ENCODE results near the gene ARFGAP1. TPM values are rescaled to one million over a fixed set of nuclear protein-coding genes. Genes with fewer than 3 reads are reported as not detected.

Gene ARFGAP1
- total RNA-seq, 1 experiment from 2014 or later, result 86.8 TPM

- in situ Hi-C loops (cut with HindIII; ENCODE audit: low sequenced_read_pairs), result no loop called here
- DNase-seq (ENCODE audit: low spot score), result no peak
These were observed 16.5 kb upstream of the ARFGAP1 start for GRCh38 chr20:63255931-63256704.

DNA sequence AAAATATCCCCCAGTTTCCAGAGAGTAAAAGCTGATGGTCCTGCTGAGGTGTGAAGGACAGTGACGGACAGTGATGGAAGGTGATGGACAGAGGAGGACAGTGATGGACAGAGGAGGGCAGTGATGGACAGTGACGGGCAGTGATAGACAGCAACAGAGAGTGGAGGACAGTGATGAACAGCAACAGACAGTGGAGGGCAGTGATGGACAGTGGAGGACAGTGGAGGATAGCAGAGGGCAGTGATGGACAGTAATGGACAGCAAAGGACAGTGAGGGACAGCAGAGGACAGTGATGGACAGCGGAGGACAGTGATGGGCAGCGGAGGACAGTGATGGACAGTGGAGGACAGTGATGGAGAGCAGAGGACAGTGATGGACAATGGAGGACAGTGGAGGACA is 15.7 kb upstream of the ARFGAP1 start:
- no peak for DNase-seq (ENCODE audit: low spot score)
- in situ Hi-C loops (cut with HindIII; ENCODE audit: low sequenced_read_pairs), result no loop called here

GRCh38 chr20:63257629-63258028 is 15.0 kb upstream of the ARFGAP1 start:
- no peak for DNase-seq (ENCODE audit: low spot score)
- in situ Hi-C loops (cut with HindIII; ENCODE audit: low sequenced_read_pairs), result no loop called here

GRCh38 chr20:63258781-63259180 is 13.8 kb upstream of the ARFGAP1 start:
- in situ Hi-C loops (cut with HindIII; ENCODE audit: low sequenced_read_pairs), result no loop called here
- no peak for DNase-seq (ENCODE audit: low spot score)

- in situ Hi-C loops (cut with HindIII; ENCODE audit: low sequenced_read_pairs), result no loop called here
- DNase-seq (ENCODE audit: low spot score), result no peak
These were observed 12.7 kb upstream of the ARFGAP1 start for GRCh38 chr20:63259734-63260460.

DNA sequence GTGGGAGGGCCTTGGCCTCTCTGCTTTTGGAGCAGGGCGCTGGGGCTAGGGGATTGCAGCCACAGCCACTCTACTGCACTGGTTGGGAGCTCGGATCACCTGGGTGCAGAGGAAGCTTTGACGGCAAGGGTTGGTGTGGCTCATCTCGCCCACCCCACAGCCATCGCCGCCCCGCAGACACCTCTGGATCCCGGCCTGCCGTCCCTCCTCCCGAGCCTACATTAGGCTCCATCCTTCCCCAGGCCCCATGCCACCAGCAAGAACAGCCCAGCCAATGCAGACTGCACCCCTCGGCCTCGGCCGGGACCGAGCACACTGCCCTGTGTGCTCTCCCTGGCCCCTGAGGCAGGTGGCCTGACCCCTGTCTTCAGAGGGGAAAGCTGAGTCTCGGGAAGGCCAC is 12.1 kb upstream of the ARFGAP1 start:
- DNase-seq (ENCODE audit: low spot score), result no peak
- in situ Hi-C loops (cut with HindIII; ENCODE audit: low sequenced_read_pairs), result no loop called here

GRCh38 chr20:63261060-63261794 is 11.4 kb upstream of the ARFGAP1 start:
- in situ Hi-C loops (cut with HindIII; ENCODE audit: low sequenced_read_pairs), result no loop called here
- DNase-seq (ENCODE audit: low spot score), result no peak

DNA sequence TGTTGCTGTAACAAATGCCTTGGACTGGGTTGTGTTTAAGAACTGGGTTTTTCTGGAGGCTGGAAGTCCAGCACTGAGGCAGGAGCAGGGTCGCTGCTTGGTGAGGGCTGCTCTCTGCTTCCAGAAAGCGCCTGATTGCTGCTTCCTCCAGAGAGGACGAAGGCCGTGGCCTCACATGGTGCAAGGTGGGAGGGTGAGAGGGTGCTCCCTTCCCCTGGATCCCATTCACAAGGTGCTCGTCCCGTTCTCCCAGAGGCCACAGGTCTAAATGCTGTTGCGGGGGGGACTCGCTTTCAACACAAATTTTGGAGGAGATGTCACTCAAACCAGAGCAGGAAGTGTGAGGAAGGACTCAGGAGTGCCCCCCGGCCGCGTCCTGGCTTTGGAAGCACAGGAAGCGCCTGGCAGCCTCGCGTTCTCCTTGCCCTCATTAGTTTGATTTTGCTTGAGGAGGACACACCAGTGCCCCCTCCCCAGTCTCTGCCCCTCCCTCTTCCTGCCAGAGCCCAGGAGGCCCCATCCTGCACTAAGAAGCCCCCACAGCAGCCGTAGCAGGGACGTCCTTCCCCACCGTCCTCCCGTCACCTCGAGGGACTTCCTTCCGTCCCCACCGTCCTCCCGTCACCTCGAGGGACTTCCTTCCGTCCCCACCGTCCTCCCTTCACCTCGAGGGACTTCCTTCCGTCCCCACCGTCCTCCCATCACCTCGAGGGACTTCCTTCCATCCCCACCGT is 10.7 kb upstream of the ARFGAP1 start:
- no peak for DNase-seq (ENCODE audit: low spot score)
- in situ Hi-C loops (cut with HindIII; ENCODE audit: low sequenced_read_pairs), result no loop called here

DNA sequence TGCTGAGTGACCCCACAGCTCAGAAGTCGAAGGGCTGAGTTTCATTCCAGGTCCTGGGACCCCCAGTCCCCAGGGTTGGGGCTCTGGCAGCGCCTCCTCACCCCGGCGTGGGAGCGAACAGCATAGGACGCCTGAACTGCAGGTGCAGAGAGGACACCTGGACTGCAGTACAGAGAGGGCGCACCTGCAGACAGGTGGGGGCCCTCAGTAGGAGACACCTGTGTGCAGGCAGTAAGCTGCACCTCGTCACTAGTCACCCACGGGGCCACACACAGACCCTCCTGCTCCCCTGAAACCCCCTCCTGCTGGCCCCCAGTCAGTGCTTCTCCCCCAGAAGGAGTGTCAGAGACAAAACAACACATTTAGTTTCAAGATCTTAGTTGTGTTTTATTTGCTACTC is 9.8 kb upstream of the ARFGAP1 start:
- in situ Hi-C loops (cut with HindIII; ENCODE audit: low sequenced_read_pairs), result no loop called here
- DNase-seq (ENCODE audit: low spot score), result no peak

DNA sequence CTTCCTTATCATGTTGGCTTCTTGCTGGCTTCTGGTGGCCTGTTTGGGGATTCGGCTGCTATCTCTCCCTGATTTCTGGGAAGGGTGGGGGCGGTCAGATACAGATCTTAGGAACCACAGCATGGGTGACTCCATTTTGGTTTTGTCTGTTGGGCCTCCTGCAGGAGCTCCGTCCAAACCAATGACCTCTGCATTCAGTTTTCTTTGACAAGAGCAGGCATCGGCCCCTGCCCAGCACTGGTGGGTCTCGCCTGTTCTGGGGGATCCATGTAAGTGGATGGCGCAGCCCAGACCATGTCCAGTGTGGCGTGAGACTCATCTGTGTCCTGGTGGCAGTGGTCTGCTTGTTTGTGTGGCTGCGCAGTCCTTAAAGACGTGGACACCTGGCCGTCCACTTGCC is 8.6 kb upstream of the ARFGAP1 start:
- DNase-seq (ENCODE audit: low spot score), result no peak
- in situ Hi-C loops (cut with HindIII; ENCODE audit: low sequenced_read_pairs), result no loop called here

- in situ Hi-C loops (cut with HindIII; ENCODE audit: low sequenced_read_pairs), result no loop called here
- DNase-seq (ENCODE audit: low spot score), result no peak
These were observed 8.1 kb upstream of the ARFGAP1 start for GRCh38 chr20:63264519-63264918.

DNA sequence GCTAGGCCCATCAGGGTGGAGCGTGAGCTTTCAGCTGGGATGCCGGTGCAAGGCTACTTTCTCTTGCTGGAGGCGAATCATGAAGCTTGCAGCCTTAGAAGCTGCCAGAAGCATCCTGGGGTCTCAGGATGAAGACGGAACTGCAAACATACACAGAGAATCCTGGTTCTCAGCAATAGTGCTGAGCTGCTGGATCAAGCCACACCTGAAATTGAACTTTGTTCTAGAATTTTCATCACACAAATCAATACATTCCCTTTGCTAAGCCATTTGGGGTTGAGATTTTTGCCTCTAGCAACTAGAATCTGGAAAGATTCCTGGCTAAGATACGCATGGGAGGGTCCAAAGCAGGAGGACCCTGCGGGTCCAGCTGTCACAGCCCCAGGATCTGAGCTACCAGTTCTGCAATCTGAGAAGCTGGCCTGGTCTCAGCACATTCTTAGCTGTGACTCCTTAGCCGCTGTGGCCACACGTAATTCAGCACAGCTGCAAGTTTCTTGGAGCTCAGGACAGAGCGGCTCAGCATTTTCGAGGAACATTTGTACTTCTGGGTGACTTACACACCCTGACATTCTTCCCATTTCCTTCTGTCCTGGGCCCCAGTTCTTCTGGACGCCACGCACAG is 6.6 kb upstream of the ARFGAP1 start:
- in situ Hi-C loops (cut with HindIII; ENCODE audit: low sequenced_read_pairs), result no loop called here
- DNase-seq (ENCODE audit: low spot score), result peak; percentile 43

GRCh38 chr20:63267691-63268090 is 4.9 kb upstream of the ARFGAP1 start:
- in situ Hi-C loops (cut with HindIII; ENCODE audit: low sequenced_read_pairs), result no loop called here
- no peak for DNase-seq (ENCODE audit: low spot score)

DNA sequence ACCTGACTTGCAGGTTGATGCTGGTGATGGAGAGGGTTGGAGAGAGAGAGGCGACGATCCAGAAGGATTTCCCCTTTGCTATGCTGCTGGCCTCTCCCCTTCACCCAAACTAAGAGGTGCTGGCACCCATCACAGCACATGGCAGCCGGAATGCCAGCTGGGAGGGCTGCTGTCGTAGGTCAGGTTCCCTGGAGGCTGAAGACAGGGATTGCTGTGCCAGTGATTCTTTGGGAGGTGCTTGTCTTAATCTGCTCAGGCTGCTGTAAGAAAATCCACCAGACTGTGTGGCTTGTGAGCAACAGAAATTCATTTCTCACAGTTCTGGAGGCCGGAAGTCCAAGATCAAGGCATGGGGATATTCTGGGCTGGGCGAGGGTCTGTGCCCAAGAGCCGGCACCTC is 4.4 kb upstream of the ARFGAP1 start:
- in situ Hi-C loops (cut with HindIII; ENCODE audit: low sequenced_read_pairs), result no loop called here
- no peak for DNase-seq (ENCODE audit: low spot score)

DNA sequence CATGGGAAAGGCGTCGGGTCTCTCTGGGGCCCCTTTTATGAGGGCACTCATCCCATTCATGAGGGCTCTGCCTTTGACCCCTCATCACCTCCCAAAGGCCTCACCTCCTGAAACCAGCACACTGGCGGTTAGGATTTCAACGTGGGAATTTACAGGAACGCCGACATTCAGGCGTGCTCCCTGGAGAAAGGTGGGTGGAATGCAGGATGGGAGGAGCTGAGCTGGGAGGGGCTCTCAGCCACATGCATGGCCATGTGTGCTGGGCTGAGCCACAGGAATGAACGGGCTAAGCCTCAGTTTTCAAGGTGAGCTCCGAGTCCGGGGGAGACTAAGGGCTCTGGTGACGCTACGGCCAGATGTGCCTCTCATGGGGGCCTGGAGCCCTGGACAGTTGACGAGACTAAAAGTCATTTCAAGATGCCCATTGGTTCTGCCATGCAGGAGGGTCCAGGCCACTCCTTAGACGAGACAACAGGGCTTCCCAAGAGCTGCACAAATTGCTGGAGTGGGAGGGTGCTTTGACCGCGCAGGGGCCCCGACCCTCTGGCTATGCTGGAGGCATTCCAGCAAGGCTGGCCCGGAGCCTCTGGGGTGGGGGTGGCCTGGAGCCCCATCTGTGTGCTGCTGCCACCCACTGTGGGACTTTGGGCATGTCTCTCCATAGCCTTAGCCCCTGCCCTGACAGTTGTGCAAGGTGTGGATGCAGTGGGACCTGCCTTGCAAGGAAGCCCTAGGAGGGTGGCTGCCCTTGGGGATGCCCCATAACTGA is 3.8 kb upstream of the ARFGAP1 start:
- no peak for DNase-seq (ENCODE audit: low spot score)
- in situ Hi-C loops (cut with HindIII; ENCODE audit: low sequenced_read_pairs), result no loop called here

DNA sequence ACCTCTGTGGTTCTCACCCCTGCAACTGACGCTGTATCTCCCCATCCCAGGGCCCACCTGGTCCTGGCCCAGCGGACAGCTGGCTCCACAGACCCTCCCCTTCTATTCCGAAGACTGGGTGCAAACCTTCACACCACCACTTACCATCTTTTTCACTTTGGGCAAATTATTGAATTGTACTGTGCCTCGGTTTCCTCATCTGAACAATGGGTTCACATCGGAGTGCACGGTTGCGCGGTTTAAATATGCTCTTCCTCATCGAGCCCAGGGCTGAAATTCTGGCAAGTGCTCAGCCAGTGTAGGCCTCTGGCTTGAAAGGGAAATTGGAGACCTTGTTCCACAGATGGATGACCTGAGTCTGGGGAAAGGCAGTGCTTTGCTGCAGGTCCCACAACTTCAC is 2.9 kb upstream of the ARFGAP1 start:
- in situ Hi-C loops (cut with HindIII; ENCODE audit: low sequenced_read_pairs), result no loop called here
- no peak for DNase-seq (ENCODE audit: low spot score)

GRCh38 chr20:63270606-63271325 is 1.8 kb upstream of the ARFGAP1 start:
- in situ Hi-C loops (cut with HindIII; ENCODE audit: low sequenced_read_pairs), result no loop called here
- no peak for DNase-seq (ENCODE audit: low spot score)

- DNase-seq (ENCODE audit: low spot score), result no peak
- in situ Hi-C loops (cut with HindIII; ENCODE audit: low sequenced_read_pairs), result no loop called here
These were observed 506 bp downstream of the ARFGAP1 start for GRCh38 chr20:63273059-63273579.
